LNCaP clone FGC (cell line): ENCODE results near the gene TNFRSF25.
A peak's percentile ranks its signal among the peaks of the same experiment; 100 is the strongest.

ENCODE experiments used
- DNase-seq: peaks from one replicate; pipeline ENCODE4 v3.0.0-alpha.2; 2011; ENCODE audit warnings: low read depth
- H3K4me3 ChIP-seq: 2 replicates; pipeline ENCODE4 v1.5.1; 2011; ENCODE audit warnings: mild to moderate bottlenecking, low read depth, low read length, control low read depth
- CTCF ChIP-seq: IDR thresholded peaks from 2 replicates; pipeline ENCODE4 v1.5.1; 2012; ENCODE audit warnings: mild to moderate bottlenecking; ENCODE audit not compliant: control insufficient read depth, insufficient read depth; ENCODE audit errors: extremely low read depth

TNFRSF25 gene

GRCh38 chr1:6464514-6464836 lies 1.5 kb downstream of the TNFRSF25 start:
- DNase-seq, result peak; percentile 19
- no peak overlapping the region for H3K4me3 ChIP-seq
- TF ChIP-seq CTCF, result peak; percentile 67

GRCh38 chr1:6463120-6463412 lies 2.9 kb downstream of the TNFRSF25 start:
- no peak for TF ChIP-seq CTCF
- no peak overlapping the region for H3K4me3 ChIP-seq
- DNase-seq, result no peak

- DNase-seq, result no peak
- no peak for TF ChIP-seq CTCF
Measured at GRCh38 chr1:6462412-6463119, 3.4 kb downstream of the TNFRSF25 start.

GRCh38 chr1:6461538-6462411 lies 4.2 kb downstream of the TNFRSF25 start:
- no peak for DNase-seq
- no peak for TF ChIP-seq CTCF
- no peak overlapping the region for H3K4me3 ChIP-seq

More at GRCh38 chr1:6462412-6463119, 3.4 kb downstream of the TNFRSF25 start:
- H3K4me3 ChIP-seq, result no peak overlapping the region

GRCh38 chr1:6461051-6461530 lies 4.9 kb downstream of the TNFRSF25 start:
- H3K4me3 ChIP-seq, result no peak overlapping the region
- DNase-seq, result no peak
- no peak for TF ChIP-seq CTCF

- DNase-seq, result no peak
- H3K4me3 ChIP-seq, result no peak overlapping the region
Measured at GRCh38 chr1:6460301-6461050, 5.5 kb downstream of the TNFRSF25 start.

More at GRCh38 chr1:6460301-6461050, 5.5 kb downstream of the TNFRSF25 start:
- no peak for TF ChIP-seq CTCF
